Neural progenitor cell (in vitro differentiated cells): Measurements from ENCODE around the gene MEGF6.

Experiments
- EZH2 ChIP-seq: fragments of 200-600 bp; sonication (generic); IDR thresholded peaks from 2 replicates; pipeline ENCODE4 v1.6.1; 2017; ENCODE audit warnings: antibody characterized with exemption, mild to moderate bottlenecking, moderate library complexity
- TF ChIP-seq, protein P1 (sequence below): fragments of 200-600 bp; sonication (generic); IDR thresholded peaks from 2 replicates; pipeline ENCODE4 v1.5.1; 2017; ENCODE audit warnings: antibody characterized with exemption, mild to moderate bottlenecking

DNA sequence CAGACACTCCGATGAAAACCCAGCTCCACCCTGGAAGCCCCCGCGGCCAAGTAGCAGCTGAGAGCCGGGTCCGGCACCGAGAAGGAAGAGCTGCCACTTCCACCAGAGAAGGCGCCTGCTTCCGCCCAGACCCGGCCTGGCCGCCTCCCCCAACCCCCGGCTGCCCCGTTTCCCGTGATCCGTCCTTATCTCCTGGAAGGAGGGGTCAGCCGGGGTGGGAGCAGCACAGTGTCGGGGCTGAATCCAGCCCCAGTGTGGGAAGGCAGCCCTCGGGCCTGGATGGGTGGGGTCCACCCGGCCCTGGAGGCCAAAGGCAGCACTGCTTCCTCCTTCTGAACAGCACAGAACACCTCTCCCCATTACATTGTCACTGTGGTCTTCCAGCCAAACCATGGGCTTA is 69.4 kb downstream of the MEGF6 start:
- TF ChIP-seq, protein P1, sequence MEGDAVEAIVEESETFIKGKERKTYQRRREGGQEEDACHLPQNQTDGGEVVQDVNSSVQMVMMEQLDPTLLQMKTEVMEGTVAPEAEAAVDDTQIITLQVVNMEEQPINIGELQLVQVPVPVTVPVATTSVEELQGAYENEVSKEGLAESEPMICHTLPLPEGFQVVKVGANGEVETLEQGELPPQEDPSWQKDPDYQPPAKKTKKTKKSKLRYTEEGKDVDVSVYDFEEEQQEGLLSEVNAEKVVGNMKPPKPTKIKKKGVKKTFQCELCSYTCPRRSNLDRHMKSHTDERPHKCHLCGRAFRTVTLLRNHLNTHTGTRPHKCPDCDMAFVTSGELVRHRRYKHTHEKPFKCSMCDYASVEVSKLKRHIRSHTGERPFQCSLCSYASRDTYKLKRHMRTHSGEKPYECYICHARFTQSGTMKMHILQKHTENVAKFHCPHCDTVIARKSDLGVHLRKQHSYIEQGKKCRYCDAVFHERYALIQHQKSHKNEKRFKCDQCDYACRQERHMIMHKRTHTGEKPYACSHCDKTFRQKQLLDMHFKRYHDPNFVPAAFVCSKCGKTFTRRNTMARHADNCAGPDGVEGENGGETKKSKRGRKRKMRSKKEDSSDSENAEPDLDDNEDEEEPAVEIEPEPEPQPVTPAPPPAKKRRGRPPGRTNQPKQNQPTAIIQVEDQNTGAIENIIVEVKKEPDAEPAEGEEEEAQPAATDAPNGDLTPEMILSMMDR: no peak
- no peak for TF ChIP-seq EZH2
